ENCODE data around the gene VENTX.

The VENTX gene

GRCh38 chr10:133224076-133224475 lies 13.6 kb upstream of the VENTX start:
- Histone ChIP-seq H3K9me3 (no peaks in the 10 kb centered on the region), H3K4me2 (no peak overlapping the region), H3K4me1 (peaks cover 38% of the 10 kb centered on the region), H3K9ac (no peak overlapping the region), H3K27ac (no peak overlapping the region), H4K20me1 (peaks cover 13% of the 10 kb centered on the region; the same call in 1 of the 2 replicates), H3K27me3 (peaks cover 43% of the 10 kb centered on the region), H3K4me3 (no peak overlapping the region), H3K36me3 (no peaks in the 10 kb centered on the region)
- no peak for TF ChIP-seq Cebpa-rat (IDR thresholded peaks at IDR 0.05)

DNA sequence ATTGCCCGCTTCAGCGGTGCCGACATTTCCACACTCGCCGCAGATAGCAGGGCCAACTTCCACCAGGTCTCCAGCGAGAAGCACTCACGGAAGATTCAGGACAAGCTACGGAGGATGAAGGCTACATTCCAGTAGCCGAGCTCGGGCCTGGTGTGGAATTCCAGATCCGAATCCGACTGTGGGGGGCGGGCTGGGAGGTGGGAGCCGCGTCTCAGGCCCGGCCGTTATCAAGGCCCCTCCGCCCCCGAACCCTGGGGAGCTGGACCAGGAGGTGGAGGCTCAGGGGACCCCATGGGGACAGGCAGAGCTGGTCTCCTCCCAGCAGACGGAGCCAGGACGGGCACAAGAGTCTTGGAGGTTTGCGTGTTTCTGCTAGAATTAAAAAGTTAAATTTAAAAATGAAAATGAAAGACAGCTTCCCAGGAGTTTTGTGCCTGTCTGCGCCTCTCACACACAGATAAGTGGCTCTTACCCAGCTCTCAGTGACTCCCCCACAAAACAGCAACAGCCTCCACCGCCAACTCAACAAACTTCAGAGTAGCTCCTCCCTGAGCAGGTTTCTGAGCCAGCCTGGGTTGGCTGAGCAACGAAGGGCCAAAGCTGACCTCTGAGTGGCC lies 12.8 kb upstream of the VENTX start:
- H3K4me1 ChIP-seq = peaks cover 35% of the 10 kb centered on the region
- H3K4me3 ChIP-seq = no peak overlapping the region
- H4K20me1 ChIP-seq = peaks cover 8% of the 10 kb centered on the region; the same call in 1 of the 2 replicates
- H3K36me3 ChIP-seq = no peaks in the 10 kb centered on the region
- H3K9me3 ChIP-seq = no peaks in the 10 kb centered on the region
- H3K27ac ChIP-seq = peak overlapping the region; percentile 41
- TF ChIP-seq Cebpa-rat (IDR thresholded peaks at IDR 0.05) = no peak
- H3K27me3 ChIP-seq = peaks cover 46% of the 10 kb centered on the region
- peak overlapping the region; percentile 41 for H3K9ac ChIP-seq
- peak overlapping the region; percentile 84 for H3K4me2 ChIP-seq

DNA sequence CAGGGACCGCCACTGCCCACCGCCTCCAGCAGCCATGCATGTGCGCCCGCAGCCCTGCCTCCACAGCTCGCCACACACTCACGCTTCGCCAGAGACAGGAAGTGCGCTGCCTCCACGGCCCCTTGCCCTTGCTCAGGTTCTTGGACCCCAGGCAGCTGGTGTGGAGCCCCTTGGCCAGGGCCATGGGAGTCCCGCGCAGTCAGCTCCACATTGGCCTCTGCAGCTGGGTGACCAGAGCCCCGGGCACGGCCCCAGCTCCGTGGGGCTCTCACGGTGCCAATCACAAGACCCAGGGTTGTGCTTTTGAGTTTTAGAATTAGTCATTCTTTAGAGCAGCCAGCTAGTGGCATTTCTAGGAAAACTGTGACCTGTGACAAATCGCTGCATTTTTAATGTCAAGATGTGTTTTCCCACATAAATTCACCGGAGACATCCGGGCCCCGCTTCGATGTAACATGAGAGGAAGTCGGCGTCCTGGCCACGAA lies 11.9 kb upstream of the VENTX start:
- peak overlapping the region; percentile 41 for H3K27ac ChIP-seq
- H3K27me3 ChIP-seq = peaks cover 55% of the 10 kb centered on the region
- no peaks in the 10 kb centered on the region; the same call in 1 of the 2 replicates for H3K9me3 ChIP-seq
- H3K36me3 ChIP-seq = no peaks in the 10 kb centered on the region
- H3K4me3 ChIP-seq = 0 out of 2 replicates have a peak overlapping the region, but pooled peaks have one; percentile 17
- H3K4me2 ChIP-seq = peak overlapping the region; percentile 84
- H3K4me1 ChIP-seq = peaks cover 38% of the 10 kb centered on the region
- H3K9ac ChIP-seq = peak overlapping the region; percentile 41
- no peak for TF ChIP-seq Cebpa-rat (IDR thresholded peaks at IDR 0.05)
- peaks cover 8% of the 10 kb centered on the region; the same call in 1 of the 2 replicates for H4K20me1 ChIP-seq

GRCh38 chr10:133226251-133226808 lies 11.3 kb upstream of the VENTX start:
- no peak overlapping the region for H3K4me3 ChIP-seq
- peak overlapping the region; percentile 84 for H3K4me2 ChIP-seq
- no peak for TF ChIP-seq Cebpa-rat (IDR thresholded peaks at IDR 0.05)
- H3K27me3 ChIP-seq = peaks cover 61% of the 10 kb centered on the region
- peaks cover 42% of the 10 kb centered on the region for H3K4me1 ChIP-seq
- H4K20me1 ChIP-seq = peaks cover 12% of the 10 kb centered on the region; the same call in 1 of the 2 replicates
- H3K36me3 ChIP-seq = no peaks in the 10 kb centered on the region
- H3K27ac ChIP-seq = no peak overlapping the region
- no peaks in the 10 kb centered on the region; the same call in 1 of the 2 replicates for H3K9me3 ChIP-seq
- H3K9ac ChIP-seq = no peak overlapping the region

DNA sequence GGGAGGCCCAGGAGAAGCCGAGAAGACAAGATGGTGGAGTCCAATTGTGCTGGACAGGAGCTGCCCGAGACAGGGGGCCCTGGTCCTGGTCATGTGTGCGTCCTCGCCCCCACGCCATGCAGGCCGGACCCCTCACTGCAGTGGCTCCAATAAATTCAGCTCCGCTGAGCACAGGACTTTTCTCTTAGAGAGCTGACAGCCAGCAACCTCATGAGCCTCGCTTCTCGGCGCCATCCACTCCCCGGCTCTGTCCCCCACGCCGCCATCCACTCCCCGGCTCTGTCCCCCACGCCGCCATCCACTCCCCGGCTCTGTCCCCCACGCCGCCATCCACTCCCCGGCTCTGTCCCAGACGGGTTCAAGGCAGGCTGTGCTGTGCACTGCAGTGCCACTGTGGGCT lies 10.4 kb upstream of the VENTX start:
- peaks cover 51% of the 10 kb centered on the region for H3K4me1 ChIP-seq
- H3K9ac ChIP-seq = no peak overlapping the region
- no peaks in the 10 kb centered on the region for H3K36me3 ChIP-seq
- peaks cover 70% of the 10 kb centered on the region for H3K27me3 ChIP-seq
- H3K4me2 ChIP-seq = no peak overlapping the region
- TF ChIP-seq Cebpa-rat (IDR thresholded peaks at IDR 0.05) = no peak
- H4K20me1 ChIP-seq = peaks cover 19% of the 10 kb centered on the region; the same call in 1 of the 2 replicates
- no peak overlapping the region for H3K4me3 ChIP-seq
- H3K9me3 ChIP-seq = no peaks in the 10 kb centered on the region; the same call in 1 of the 2 replicates
- H3K27ac ChIP-seq = no peak overlapping the region

DNA sequence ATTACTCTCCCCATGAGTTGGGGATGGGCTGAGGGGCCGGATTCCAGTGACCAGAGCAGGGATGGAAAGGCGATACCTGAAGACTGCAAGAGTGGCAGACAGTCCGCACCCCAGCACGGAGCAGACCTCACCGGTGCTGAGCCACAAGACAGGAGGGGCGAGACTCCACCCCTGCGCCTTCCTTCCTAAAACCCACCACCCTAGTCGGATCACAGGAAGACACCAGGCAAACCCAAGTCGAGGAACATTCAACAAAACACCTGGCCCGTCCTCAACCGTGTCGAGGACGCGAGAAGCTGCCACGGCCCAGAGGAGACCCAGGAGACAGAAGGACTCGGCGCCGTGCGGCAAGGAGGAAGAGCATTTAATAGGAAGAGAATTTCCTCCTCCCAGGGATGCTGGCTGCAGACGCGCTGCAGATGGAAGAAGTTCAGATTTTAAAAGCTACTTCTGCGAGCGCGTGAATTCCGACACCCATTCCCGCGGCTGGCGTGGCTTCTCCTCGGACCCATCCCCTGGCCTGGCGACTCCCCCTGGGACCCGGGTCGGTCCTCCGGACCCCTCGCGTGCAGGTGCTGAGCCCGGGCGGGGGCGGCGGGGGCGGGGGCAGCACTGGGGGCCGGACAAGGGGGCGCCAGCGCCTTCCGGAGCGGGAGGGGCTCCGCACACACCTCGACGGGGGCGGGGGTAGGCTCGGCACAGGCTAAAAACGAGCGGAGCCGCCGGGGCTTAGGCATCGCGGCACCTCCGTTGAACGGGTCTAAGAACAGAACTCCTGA lies 8.2 kb upstream of the VENTX start:
- Histone ChIP-seq H4K20me1 (peaks cover 28% of the 10 kb centered on the region; the same call in 1 of the 2 replicates), H3K27ac (no peak overlapping the region), H3K4me1 (peaks cover 51% of the 10 kb centered on the region), H3K9ac (no peak overlapping the region), H3K36me3 (no peaks in the 10 kb centered on the region), H3K4me2 (peak overlapping the region; percentile 42), H3K9me3 (no peaks in the 10 kb centered on the region; the same call in 1 of the 2 replicates), H3K27me3 (peaks cover 92% of the 10 kb centered on the region), H3K4me3 (no peak overlapping the region)
- no peak for TF ChIP-seq Cebpa-rat (IDR thresholded peaks at IDR 0.05)

- peaks cover 46% of the 10 kb centered on the region for H3K4me1 ChIP-seq
- peaks cover 95% of the 10 kb centered on the region for H3K27me3 ChIP-seq
- H3K4me2 ChIP-seq = peak within 1 kb of the TSS; percentile 73
- no peak for TF ChIP-seq Cebpa-rat (IDR thresholded peaks at IDR 0.05)
- H4K20me1 ChIP-seq = peaks cover 28% of the 10 kb centered on the region; the same call in 1 of the 2 replicates
- H3K9me3 ChIP-seq = no peaks in the 10 kb centered on the region; the same call in 1 of the 2 replicates
- no peak within 1 kb of the TSS for H3K9ac ChIP-seq
- no peak within 1 kb of the TSS for H3K27ac ChIP-seq
- H3K4me3 ChIP-seq = peak within 1 kb of the TSS; percentile 53
- no peaks in the 10 kb centered on the region for H3K36me3 ChIP-seq
These were observed 7.7 kb upstream of the VENTX start, which contains the start of gene UTF1 for GRCh38 chr10:133230044-133230361. Gene UTF1 (plus strand): TSS chr10:133230217. CDS start chr10:133230289, 72 bp downstream.

DNA sequence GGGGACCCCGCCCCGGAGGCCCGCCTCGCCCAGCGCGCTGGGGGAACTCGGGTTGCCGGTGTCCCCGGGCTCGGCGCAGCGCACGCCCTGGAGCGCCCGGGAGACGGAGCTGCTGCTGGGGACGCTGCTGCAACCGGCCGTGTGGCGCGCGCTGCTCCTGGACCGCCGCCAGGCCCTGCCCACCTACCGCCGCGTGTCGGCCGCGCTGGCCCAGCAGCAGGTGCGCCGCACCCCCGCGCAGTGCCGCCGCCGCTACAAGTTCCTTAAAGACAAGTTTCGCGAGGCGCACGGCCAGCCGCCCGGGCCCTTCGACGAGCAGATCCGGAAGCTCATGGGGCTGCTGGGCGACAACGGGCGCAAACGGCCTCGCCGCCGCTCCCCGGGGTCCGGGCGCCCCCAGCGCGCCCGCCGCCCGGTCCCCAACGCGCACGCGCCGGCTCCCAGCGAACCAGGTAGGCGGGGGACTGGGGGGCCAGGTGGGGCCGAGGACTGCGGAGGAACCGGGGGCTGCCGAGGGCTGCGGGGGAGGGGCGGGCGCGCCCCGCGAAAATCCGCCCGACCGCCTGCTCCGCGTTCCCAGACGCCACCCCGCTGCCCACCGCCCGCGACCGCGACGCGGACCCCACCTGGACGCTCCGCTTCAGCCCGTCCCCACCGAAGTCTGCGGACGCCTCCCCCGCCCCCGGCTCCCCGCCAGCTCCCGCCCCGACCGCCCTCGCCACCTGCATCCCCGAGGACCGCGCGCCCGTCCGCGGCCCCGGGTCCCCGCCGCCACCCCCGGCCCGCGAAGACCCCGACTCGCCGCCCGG lies 7.1 kb upstream of the VENTX start:
- peaks cover 46% of the 10 kb centered on the region for H3K4me1 ChIP-seq
- peak overlapping the region; percentile 73 for H3K4me2 ChIP-seq
- peak overlapping the region; percentile 53 for H3K4me3 ChIP-seq
- H3K27me3 ChIP-seq = peaks cover 98% of the 10 kb centered on the region
- no peak overlapping the region for H3K27ac ChIP-seq
- peaks cover 34% of the 10 kb centered on the region; the same call in 1 of the 2 replicates for H4K20me1 ChIP-seq
- no peak for TF ChIP-seq Cebpa-rat (IDR thresholded peaks at IDR 0.05)
- H3K9me3 ChIP-seq = no peaks in the 10 kb centered on the region; the same call in 1 of the 2 replicates
- no peak overlapping the region for H3K9ac ChIP-seq
- H3K36me3 ChIP-seq = no peaks in the 10 kb centered on the region

All from BLaER1 (cell line).